Measurements from ENCODE around the gene ERV3-1. TPM values are rescaled to one million over a fixed set of nuclear protein-coding genes. Genes with fewer than 3 reads are reported as not detected.
"Not testable (repeated sequence)": the region's sequence is repeated elsewhere in the genome, so short reads cannot be mapped to it uniquely, and the experiment has no call there.

The ERV3-1 gene
- total RNA-seq, 2 donors from 2014 or later, result 9.5 to 11.8 TPM

GRCh38 chr7:65007036-65007435 is 549 bp upstream of the ERV3-1 start:
- intact Hi-C loops (cut with DNase I); DNase-seq (ENCODE audit: low spot score): not testable (repeated sequence)

- no peak for DNase-seq (ENCODE audit: low spot score)
- intact Hi-C loops (cut with DNase I), result no loop called here
Observed at GRCh38 chr7:65004575-65004974, 1.9 kb downstream of the ERV3-1 start.

GRCh38 chr7:65002972-65003585 is 3.4 kb downstream of the ERV3-1 start:
- no peak for DNase-seq (ENCODE audit: low spot score)
- intact Hi-C loops (cut with DNase I), result no loop called here

GRCh38 chr7:65001291-65001814 is 5.1 kb downstream of the ERV3-1 start:
- intact Hi-C loops (cut with DNase I), result no loop called here

GRCh38 chr7:64999165-65000004 is 7.1 kb downstream of the ERV3-1 start:
- no peak for DNase-seq (ENCODE audit: low spot score)
- intact Hi-C loops (cut with DNase I), result no loop called here

More at GRCh38 chr7:65001291-65001814, 5.1 kb downstream of the ERV3-1 start:
- DNase-seq (ENCODE audit: low spot score), result no peak

- intact Hi-C loops (cut with DNase I), result no loop called here
- no peak for DNase-seq (ENCODE audit: low spot score)
Observed at GRCh38 chr7:64998865-64999164, 7.7 kb downstream of the ERV3-1 start.

- no peak for DNase-seq (ENCODE audit: low spot score)
- intact Hi-C loops (cut with DNase I), result no loop called here
Observed at GRCh38 chr7:64997927-64998391, 8.5 kb downstream of the ERV3-1 start.

- intact Hi-C loops (cut with DNase I), result no loop called here
- no peak for DNase-seq (ENCODE audit: low spot score)
Observed at GRCh38 chr7:64997164-64997908, 9.2 kb downstream of the ERV3-1 start.

- intact Hi-C loops (cut with DNase I), result no loop called here
- no peak for DNase-seq (ENCODE audit: low spot score)
Observed at GRCh38 chr7:64996305-64996704, 10.2 kb downstream of the ERV3-1 start.

- DNase-seq (ENCODE audit: low spot score), result no peak
- intact Hi-C loops (cut with DNase I), result no loop called here
Observed at GRCh38 chr7:64993901-64994300, 12.6 kb downstream of the ERV3-1 start.

GRCh38 chr7:64992971-64993370 is 13.5 kb downstream of the ERV3-1 start:
- intact Hi-C loops (cut with DNase I), result no loop called here

GRCh38 chr7:64990936-64991335 is 15.6 kb downstream of the ERV3-1 start, which contains the start of gene ZNF117:
TSS of gene ZNF117 (minus strand) at chr7:64991036.
- no peak for DNase-seq (ENCODE audit: low spot score)
- intact Hi-C loops (cut with DNase I), result no loop called here

More at GRCh38 chr7:64992971-64993370, 13.5 kb downstream of the ERV3-1 start:
- no peak for DNase-seq (ENCODE audit: low spot score)

- intact Hi-C loops (cut with DNase I), result no loop called here
- no peak for DNase-seq (ENCODE audit: low spot score)
Observed at GRCh38 chr7:64990216-64990615, 16.3 kb downstream of the ERV3-1 start.

GRCh38 chr7:64978497-64979203 is 27.8 kb downstream of the ERV3-1 start:
- intact Hi-C loops (cut with DNase I), result no loop called here
- DNase-seq (ENCODE audit: low spot score), result no peak

- no peak for DNase-seq (ENCODE audit: low spot score)
- intact Hi-C loops (cut with DNase I), result no loop called here
Observed at GRCh38 chr7:64965594-64965993, 40.9 kb downstream of the ERV3-1 start.

GRCh38 chr7:64959072-64959747 is 47.3 kb downstream of the ERV3-1 start:
- intact Hi-C loops (cut with DNase I), result no loop called here
- DNase-seq (ENCODE audit: low spot score), result no peak

GRCh38 chr7:64951250-64951848 is 55.1 kb downstream of the ERV3-1 start:
- intact Hi-C loops (cut with DNase I), result loop anchor here (5.0 kb wide), 1 partner anchor 356 kb away; no protein-coding TSS in a partner anchor
- DNase-seq (ENCODE audit: low spot score), result no peak

GRCh38 chr7:64950673-64951072 is 55.8 kb downstream of the ERV3-1 start:
- intact Hi-C loops (cut with DNase I), result loop anchor here (5.0 kb wide), 1 partner anchor 357 kb away; no protein-coding TSS in a partner anchor
- not testable (repeated sequence) for DNase-seq (ENCODE audit: low spot score)

All from posterior vena cava (tissue), 2 donors.